Common myeloid progenitor, CD34-positive (primary cell): ENCODE data around the gene ANO3.

Source experiments
- CTCF ChIA-PET: fragments of 350-600 bp; sonication (Branson Sonifier 250); formaldehyde crosslinking; loops from one replicate; lab custom pipeline; 2021; ENCODE audit warnings: antibody characterized with exemption; lab: Charles Lee
- POLR2A ChIA-PET: fragments of 350-600 bp; sonication (Branson Sonifier 250); formaldehyde crosslinking; loops from one replicate; lab custom pipeline; 2021; ENCODE audit warnings: antibody characterized with exemption; lab: Charles Lee
- DNase-seq, 3 donors: peaks; one replicate each; pipeline versions ENCODE4 v3.0.0 to v3.0.0-alpha.2; 2013
- H3K27ac ChIP-seq, 2 experiments: 1 replicate in 1 of 2; 2 replicates in 1 of 2; pipeline ENCODE4 v1.7.0; 2013; ENCODE audit warnings: inconsistent platforms in 2 of 2, low read length in 2 of 2, mild to moderate bottlenecking in 2 of 2, low read depth in 1 of 2, moderate library complexity in 1 of 2; ENCODE audit not compliant: severe bottlenecking in 2 of 2, insufficient read depth in 1 of 2, poor library complexity in 1 of 2
- H3K27me3 ChIP-seq, 5 experiments: replicated peaks in 2 of 5; 1 replicate in 3 of 5; 2 replicates in 2 of 5; pipeline versions ENCODE4 v1.6.1 to v1.7.0; 2013; ENCODE audit warnings: low read length in 4 of 5, mild to moderate bottlenecking in 2 of 5, moderate library complexity in 2 of 5, inconsistent platforms in 1 of 5; ENCODE audit not compliant: insufficient read depth in 5 of 5, control insufficient read depth in 4 of 5
- H3K36me3 ChIP-seq, 4 experiments: 1 replicate in 2 of 4; 2 replicates in 2 of 4; pipeline versions ENCODE4 v1.6.1 to v1.7.0; 2013; ENCODE audit warnings: low read length in 3 of 4, control low read depth in 1 of 4, mild to moderate bottlenecking in 1 of 4; ENCODE audit not compliant: control insufficient read depth in 4 of 4, insufficient read depth in 4 of 4
- H3K4me1 ChIP-seq, 4 experiments: 1 replicate in 3 of 4; 2 replicates in 1 of 4; pipeline versions ENCODE4 v1.6.1 to v1.7.1; 2013; ENCODE audit warnings: low read length in 3 of 4, mild to moderate bottlenecking in 3 of 4, control low read depth in 1 of 4, inconsistent platforms in 1 of 4, moderate library complexity in 1 of 4; ENCODE audit not compliant: control insufficient read depth in 4 of 4, insufficient read depth in 4 of 4; ENCODE audit errors: control extremely low read depth in 1 of 4
- H3K4me3 ChIP-seq, 7 experiments: 1 replicate in 4 of 7; 2 replicates in 3 of 7; pipeline versions ENCODE4 v1.5.1 to v1.7.0; 2013; ENCODE audit warnings: mild to moderate bottlenecking in 7 of 7, low read length in 6 of 7, moderate library complexity in 6 of 7, inconsistent platforms in 2 of 7, low read depth in 2 of 7, control low read depth in 1 of 7; ENCODE audit not compliant: insufficient read depth in 4 of 7, control insufficient read depth in 1 of 7; ENCODE audit errors: extremely low read depth in 1 of 7
- H3K9me3 ChIP-seq, 5 experiments: 1 replicate in 4 of 5; 2 replicates in 1 of 5; pipeline versions ENCODE4 v1.6.1 to v1.7.1; 2013; ENCODE audit warnings: low read length in 4 of 5, mild to moderate bottlenecking in 2 of 5, inconsistent platforms in 1 of 5, low read depth in 1 of 5, moderate library complexity in 1 of 5; ENCODE audit not compliant: control insufficient read depth in 4 of 5, insufficient read depth in 2 of 5; ENCODE audit errors: control extremely low read depth in 1 of 5
- WGBS: methylation state at CpG from one replicate; pipeline ENCODE4 v1.1.5; 2013; ENCODE audit not compliant: insufficient coverage; 5-methylcytosine and 5-hydroxymethylcytosine counted together

The ANO3 gene

GRCh38 chr11:26350002-26350401 lies 18.1 kb downstream of the ANO3 start:
- no peaks in the 10 kb centered on the region for H3K36me3 ChIP-seq
- 86% methylated on average over 2 of the region's 7 CpGs for WGBS
- no peaks in the 10 kb centered on the region for H3K9me3 ChIP-seq
- H3K27ac ChIP-seq: no peak overlapping the region
- no peak for DNase-seq
- no peak overlapping the region for H3K4me3 ChIP-seq
- no peaks in the 10 kb centered on the region for H3K4me1 ChIP-seq
- POLR2A ChIA-PET: no interaction called here
- CTCF ChIA-PET: no interaction called here
- no peaks in the 10 kb centered on the region for H3K27me3 ChIP-seq

GRCh38 chr11:26353010-26353409 lies 21.1 kb downstream of the ANO3 start:
- Histone ChIP-seq H3K27ac (no peak overlapping the region), H3K36me3 (no peaks in the 10 kb centered on the region), H3K4me3 (no peak overlapping the region), H3K27me3 (no peaks in the 10 kb centered on the region), H3K9me3 (no peaks in the 10 kb centered on the region), H3K4me1 (no peaks in the 10 kb centered on the region)
- DNase-seq: no peak
- POLR2A ChIA-PET: no interaction called here
- 96% methylated on average over 4 of the region's 5 CpGs for WGBS
- CTCF ChIA-PET: no interaction called here

DNA sequence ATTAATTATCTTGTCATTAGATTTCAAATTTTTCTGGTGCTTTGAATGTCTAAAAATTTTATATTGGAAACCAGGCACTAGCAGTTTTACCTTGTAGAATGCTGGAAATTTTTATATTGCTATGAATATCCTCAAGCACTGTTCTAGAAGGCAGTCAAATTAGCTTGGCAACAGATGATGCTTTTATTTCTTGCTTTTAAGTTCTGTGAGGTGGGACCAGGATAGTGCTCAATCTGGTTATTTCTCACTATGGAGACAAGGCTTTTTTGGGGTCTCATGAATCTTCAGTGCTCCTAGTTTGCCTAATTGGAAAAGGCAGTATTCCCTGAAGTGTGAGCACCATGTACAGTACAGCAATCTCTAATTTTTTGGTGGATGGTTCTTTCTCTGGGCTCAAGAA lies 27.1 kb downstream of the ANO3 start:
- DNase-seq: no peak
- ChIA-PET POLR2A (no interaction called here), CTCF (no interaction called here)
- H3K36me3 ChIP-seq: no peaks in the 10 kb centered on the region
- H3K27ac ChIP-seq: no peak overlapping the region
- H3K27me3 ChIP-seq: peaks cover 0 to 2% (median 0%) of the 10 kb centered on the region in 5 experiments
- H3K4me1 ChIP-seq: no peaks in the 10 kb centered on the region
- H3K9me3 ChIP-seq: no peaks in the 10 kb centered on the region
- H3K4me3 ChIP-seq: no peak overlapping the region

GRCh38 chr11:26365284-26365683 lies 33.4 kb downstream of the ANO3 start:
- ChIA-PET POLR2A (no interaction called here), CTCF (no interaction called here)
- peaks cover 0 to 10% (median 0%) of the 10 kb centered on the region in 5 experiments for H3K9me3 ChIP-seq
- no peaks in the 10 kb centered on the region for H3K36me3 ChIP-seq
- no peak overlapping the region for H3K4me3 ChIP-seq
- no peak for DNase-seq
- WGBS: no CpG with 5 or more reads among the region's 1 CpG
- no peaks in the 10 kb centered on the region for H3K4me1 ChIP-seq
- H3K27me3 ChIP-seq: peaks cover 0 to 2% (median 0%) of the 10 kb centered on the region in 5 experiments
- H3K27ac ChIP-seq: no peak overlapping the region

- no peak for DNase-seq
- Histone ChIP-seq H3K27me3 (no peaks in the 10 kb centered on the region), H3K27ac (no peak overlapping the region), H3K4me1 (no peaks in the 10 kb centered on the region), H3K36me3 (no peaks in the 10 kb centered on the region), H3K9me3 (peaks cover 0 to 6% (median 0%) of the 10 kb centered on the region in 5 experiments), H3K4me3 (no peak overlapping the region)
- POLR2A ChIA-PET: no interaction called here
- WGBS: 100% methylated on average over 1 of the region's 1 CpG
- CTCF ChIA-PET: no interaction called here
These were observed 45.7 kb downstream of the ANO3 start for GRCh38 chr11:26377619-26378018.

GRCh38 chr11:26399336-26399735 lies 67.4 kb downstream of the ANO3 start:
- H3K4me3 ChIP-seq: no peak overlapping the region
- H3K27ac ChIP-seq: no peak overlapping the region
- H3K27me3 ChIP-seq: no peaks in the 10 kb centered on the region
- CTCF ChIA-PET: no interaction called here
- no CpG with 5 or more reads among the region's 1 CpG for WGBS
- H3K4me1 ChIP-seq: no peaks in the 10 kb centered on the region
- DNase-seq: no peak
- no peaks in the 10 kb centered on the region for H3K36me3 ChIP-seq
- no peaks in the 10 kb centered on the region for H3K9me3 ChIP-seq
- POLR2A ChIA-PET: no interaction called here

- CTCF ChIA-PET: interaction anchor here (0.9 kb wide), 1 partner anchor 10 kb away, joined by 3 read pairs; no protein-coding TSS in a partner anchor
- no peaks in the 10 kb centered on the region for H3K36me3 ChIP-seq
- H3K4me1 ChIP-seq: no peaks in the 10 kb centered on the region
- H3K27ac ChIP-seq: no peak overlapping the region
- H3K27me3 ChIP-seq: no peaks in the 10 kb centered on the region
- POLR2A ChIA-PET: no interaction called here
- no peak for DNase-seq
- WGBS: 95% methylated on average over 4 of the region's 5 CpGs
- H3K4me3 ChIP-seq: no peak overlapping the region
- no peaks in the 10 kb centered on the region for H3K9me3 ChIP-seq
These were observed 78.9 kb downstream of the ANO3 start for GRCh38 chr11:26410706-26411366.
